Epithelial cell of proximal tubule (primary cell): Measurements from ENCODE around the gene KSR1. TPM values are rescaled to one million over a fixed set of nuclear protein-coding genes. Genes with fewer than 3 reads are reported as not detected.
"Not testable (repeated sequence)": the region's sequence is repeated elsewhere in the genome, so short reads cannot be mapped to it uniquely, and the experiment has no call there.

ENCODE experiments used
- DNase-seq: peaks from one replicate; pipeline ENCODE4 v3.0.0-alpha.2; 2011; ENCODE audit warnings: low read depth
- H3K4me3 ChIP-seq: 2 replicates; pipeline ENCODE4 v1.5.1; 2011; ENCODE audit warnings: low read depth, mild to moderate bottlenecking, low read length
- total RNA-seq: library from RNA; depleted of rRNA; stranded (reverse); fragments of >200 nt; gene quantifications from 2 replicates; pipeline ENCODE4 v1.2.3, GENCODE V29; 2015
- TF ChIP-seq, protein P1 (sequence below): conservative IDR thresholded peaks from 2 replicates; pipeline ENCODE4 v1.5.1; 2012; ENCODE audit warnings: low read depth, mild to moderate bottlenecking, low read length

The KSR1 gene
- total RNA-seq, 1 donor from 2014 or later = 19.9 TPM

DNA sequence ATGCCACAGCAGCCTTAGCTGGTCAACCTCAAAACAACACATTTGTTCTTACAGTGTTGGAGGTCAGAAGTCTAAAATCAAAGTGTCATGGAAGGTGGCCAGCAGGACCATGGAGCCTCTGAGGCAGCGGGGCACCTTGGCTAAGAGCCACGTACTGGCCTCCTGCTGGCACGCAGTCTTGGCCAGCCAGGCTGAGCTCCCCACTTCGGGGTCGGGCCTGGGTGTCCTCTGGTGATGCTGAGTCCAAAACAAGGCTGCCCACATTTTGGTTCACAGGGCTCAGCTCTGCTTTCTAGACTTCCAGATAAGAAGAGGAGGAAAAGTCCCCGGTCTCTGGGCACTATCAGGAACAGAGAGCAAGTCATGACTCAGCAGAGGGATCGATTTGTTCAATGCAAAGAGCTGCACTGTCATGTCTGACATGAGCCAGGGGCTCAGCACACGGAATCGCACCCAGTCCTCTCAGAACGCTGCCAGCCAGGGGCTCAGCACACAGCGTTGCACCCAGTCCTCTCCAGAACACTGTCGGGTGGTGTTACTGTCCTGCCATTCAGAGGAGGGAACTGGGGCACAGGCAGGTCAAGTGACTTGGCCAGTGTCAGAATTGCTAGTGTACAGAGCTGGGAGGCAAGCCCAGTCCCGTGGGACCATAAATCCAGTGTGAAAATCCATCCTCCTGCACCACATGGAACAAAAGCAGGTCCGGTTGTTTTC is 177.2 kb downstream of the KSR1 start:
- TF ChIP-seq, protein P1, sequence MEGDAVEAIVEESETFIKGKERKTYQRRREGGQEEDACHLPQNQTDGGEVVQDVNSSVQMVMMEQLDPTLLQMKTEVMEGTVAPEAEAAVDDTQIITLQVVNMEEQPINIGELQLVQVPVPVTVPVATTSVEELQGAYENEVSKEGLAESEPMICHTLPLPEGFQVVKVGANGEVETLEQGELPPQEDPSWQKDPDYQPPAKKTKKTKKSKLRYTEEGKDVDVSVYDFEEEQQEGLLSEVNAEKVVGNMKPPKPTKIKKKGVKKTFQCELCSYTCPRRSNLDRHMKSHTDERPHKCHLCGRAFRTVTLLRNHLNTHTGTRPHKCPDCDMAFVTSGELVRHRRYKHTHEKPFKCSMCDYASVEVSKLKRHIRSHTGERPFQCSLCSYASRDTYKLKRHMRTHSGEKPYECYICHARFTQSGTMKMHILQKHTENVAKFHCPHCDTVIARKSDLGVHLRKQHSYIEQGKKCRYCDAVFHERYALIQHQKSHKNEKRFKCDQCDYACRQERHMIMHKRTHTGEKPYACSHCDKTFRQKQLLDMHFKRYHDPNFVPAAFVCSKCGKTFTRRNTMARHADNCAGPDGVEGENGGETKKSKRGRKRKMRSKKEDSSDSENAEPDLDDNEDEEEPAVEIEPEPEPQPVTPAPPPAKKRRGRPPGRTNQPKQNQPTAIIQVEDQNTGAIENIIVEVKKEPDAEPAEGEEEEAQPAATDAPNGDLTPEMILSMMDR = no peak
- H3K4me3 ChIP-seq = no peak overlapping the region
- no peak for DNase-seq

DNA sequence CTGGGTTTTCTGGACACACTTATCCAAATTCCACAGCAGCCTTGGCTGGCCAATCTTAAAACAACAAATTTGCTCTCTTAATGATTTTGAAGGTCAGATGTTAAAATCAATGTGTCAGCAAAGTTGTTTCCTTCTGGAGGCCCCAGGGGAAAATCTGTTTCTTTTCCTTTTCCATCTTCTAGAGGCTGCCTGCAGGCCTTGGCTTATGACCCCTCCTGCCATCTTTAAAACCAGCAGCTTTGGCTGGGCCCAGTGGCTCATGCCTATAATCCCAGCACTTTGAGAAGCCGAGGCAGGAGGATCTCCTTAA is 177.7 kb downstream of the KSR1 start:
- TF ChIP-seq, protein P1 = no peak

DNA sequence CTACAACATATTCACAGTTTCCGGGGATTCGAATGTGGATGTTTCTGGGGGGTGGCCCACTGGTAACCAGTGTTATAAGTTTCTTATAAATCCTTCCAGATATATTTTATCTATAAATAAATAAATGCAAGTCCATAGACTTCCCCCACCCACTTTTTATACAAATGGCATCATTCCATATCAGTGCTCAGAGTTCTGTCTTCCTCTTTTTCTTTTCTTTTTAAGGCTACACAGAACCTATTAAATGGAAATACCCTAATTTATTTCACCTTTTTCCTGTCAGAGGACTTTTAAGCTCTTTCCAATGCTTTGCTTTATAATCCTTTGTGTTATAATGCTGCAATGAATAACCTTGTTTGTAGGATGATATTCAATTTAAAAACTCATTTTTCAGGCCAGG is 178.5 kb downstream of the KSR1 start:
- TF ChIP-seq, protein P1 = no peak

More for the DNA sequence above, 177.7 kb downstream of the KSR1 start:
- no peak for DNase-seq
- no peak overlapping the region for H3K4me3 ChIP-seq

GRCh38 chr17:27635275-27635823 is 179.1 kb downstream of the KSR1 start:
- DNase-seq = no peak
- TF ChIP-seq, protein P1 = no peak
- H3K4me3 ChIP-seq = no peak overlapping the region

More for the DNA sequence above, 178.5 kb downstream of the KSR1 start:
- H3K4me3 ChIP-seq = no peak overlapping the region
- DNase-seq = no peak

DNA sequence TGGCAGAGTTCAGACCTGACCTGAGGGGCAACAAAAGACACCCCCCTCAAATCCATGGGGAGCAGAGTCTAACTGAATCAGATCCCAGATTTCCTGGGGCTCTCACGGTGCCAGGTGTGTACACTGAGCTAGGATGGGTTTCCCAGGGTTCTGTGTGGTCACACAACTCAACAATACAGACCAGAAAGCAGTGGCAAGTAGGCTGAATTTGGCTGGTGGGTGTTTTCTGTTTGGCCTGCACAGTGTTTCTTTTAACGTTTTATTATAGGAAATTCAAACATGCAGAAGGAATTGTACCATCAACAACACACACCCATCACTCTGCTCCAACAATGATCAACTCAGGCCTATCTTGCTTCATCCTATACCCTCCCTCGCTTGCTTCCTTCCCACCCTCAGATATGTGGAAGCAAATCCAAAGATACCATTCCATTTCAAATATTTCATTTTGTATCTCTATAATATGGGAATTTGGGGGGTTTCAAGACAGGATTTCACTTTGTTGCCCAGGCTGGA is 179.8 kb downstream of the KSR1 start:
- H3K4me3 ChIP-seq, DNase-seq: not testable (repeated sequence)

GRCh38 chr17:27637818-27638217 is 181.6 kb downstream of the KSR1 start:
- not testable (repeated sequence) for H3K4me3 ChIP-seq, DNase-seq

- DNase-seq, H3K4me3 ChIP-seq: not testable (repeated sequence)
These were observed 182.2 kb downstream of the KSR1 start for GRCh38 chr17:27638415-27638914.

- no peak overlapping the region for H3K4me3 ChIP-seq
- no peak for DNase-seq
- TF ChIP-seq, protein P1 = no peak
These were observed 184.5 kb downstream of the KSR1 start for GRCh38 chr17:27640790-27641189.
